HCT116 (cell line): ENCODE results near the gene TTC9.

Experiments
- CEBPB ChIP-seq: IDR thresholded peaks from 2 replicates; pipeline ENCODE4 v1.6.1; 2012; ENCODE audit warnings: low read depth
- CTCF ChIP-seq, 3 experiments: fragments of 200-600 bp in 1 of 3; sonication (generic) in 1 of 3; IDR thresholded peaks in 2 of 3; conservative IDR thresholded peaks in 1 of 3; 2 replicates each; pipeline ENCODE4 v1.5.1; 2012 to 2017; ENCODE audit warnings: low read depth in 2 of 3, low read length in 2 of 3, antibody characterized with exemption in 1 of 3, borderline replicate concordance in 1 of 3, control low read depth in 1 of 3, mild to moderate bottlenecking in 1 of 3, mixed read lengths in 1 of 3, mixed run types in 1 of 3, moderate library complexity in 1 of 3; ENCODE audit not compliant: insufficient read depth in 1 of 3
- EGR1 ChIP-seq: IDR thresholded peaks from 2 replicates; pipeline ENCODE4 v1.6.1; 2012; ENCODE audit warnings: low read depth
- EZH2 ChIP-seq: fragments of 200-600 bp; sonication (generic); IDR thresholded peaks from 2 replicates; pipeline ENCODE4 v1.6.1; 2017; ENCODE audit warnings: antibody characterized with exemption, mixed run types
- EZH2phosphoT487 ChIP-seq: fragments of 200-600 bp; IDR thresholded peaks from 2 replicates; pipeline ENCODE4 v1.6.1; 2018; ENCODE audit warnings: antibody characterized with exemption, borderline replicate concordance
- POLR2A ChIP-seq: IDR thresholded peaks from 2 replicates; pipeline ENCODE4 v1.7.0; 2011; ENCODE audit warnings: borderline replicate concordance; ENCODE audit not compliant: insufficient read depth, insufficient read length; ENCODE audit errors: extremely low read depth
- POLR2AphosphoS5 ChIP-seq: IDR thresholded peaks from 2 replicates; pipeline ENCODE4 v1.6.1; 2011; ENCODE audit warnings: mild to moderate bottlenecking, low read depth, low read length, moderate library complexity
- REST ChIP-seq: IDR thresholded peaks from 2 replicates; pipeline ENCODE4 v1.6.1; 2012; ENCODE audit warnings: low read depth
- SIN3A ChIP-seq: IDR thresholded peaks from 2 replicates; pipeline ENCODE4 v1.6.1; 2012; ENCODE audit warnings: low read depth
- SP1 ChIP-seq: IDR thresholded peaks from 2 replicates; pipeline ENCODE4 v1.6.1; 2012; ENCODE audit warnings: low read depth
- TCF7L2 ChIP-seq: IDR thresholded peaks from 2 replicates; pipeline ENCODE4 v1.7.0; 2011; ENCODE audit warnings: borderline replicate concordance, inconsistent platforms; ENCODE audit not compliant: insufficient read depth, insufficient read length; ENCODE audit errors: extremely low read depth
- YY1 ChIP-seq: IDR thresholded peaks from 2 replicates; pipeline ENCODE4 v1.6.1; 2011; ENCODE audit warnings: low read length, low read depth, moderate library complexity, mild to moderate bottlenecking; ENCODE audit not compliant: insufficient replicate concordance; ENCODE audit errors: extremely low read depth

GRCh38 chr14:70594461-70594860 is 47.3 kb upstream of the TTC9 start:
- no peak for TF ChIP-seq CTCF (IDR thresholded peaks at IDR 0.05 in 2 of 3, conservative IDR thresholded peaks at IDR 0.05 in 1 of 3; ENCODE audit: borderline replicate concordance in 1 of 3, insufficient read depth in 1 of 3, low read depth in 2 of 3, low read length in 2 of 3)
- no peak for TF ChIP-seq EZH2phosphoT487
- TF ChIP-seq SP1, result no peak
- TF ChIP-seq EZH2, result no peak
- TF ChIP-seq POLR2A, result no peak
- TF ChIP-seq EGR1, result no peak
- TF ChIP-seq TCF7L2, result no peak
- no peak for TF ChIP-seq POLR2AphosphoS5
- no peak for TF ChIP-seq CEBPB
- TF ChIP-seq YY1, result no peak
- TF ChIP-seq REST, result no peak
- no peak for TF ChIP-seq SIN3A
